NK-92 (cell line): Measurements from ENCODE around the gene EVA1A.

Experiments used
- DNase-seq: peaks from one replicate; lab custom pipeline; 2025; ENCODE audit not compliant: unreplicated experiment; lab: John Stamatoyannopoulos, UW

EVA1A gene

GRCh38 chr2:75521225-75521872, 39.4 kb downstream of the EVA1A start:
- no peak for DNase-seq

- no peak for DNase-seq
These were observed 40.9 kb downstream of the EVA1A start for GRCh38 chr2:75519843-75520242.

- no peak for DNase-seq
These were observed 41.9 kb downstream of the EVA1A start for GRCh38 chr2:75518638-75519465.

GRCh38 chr2:75517547-75518230, 43.0 kb downstream of the EVA1A start:
- DNase-seq, result no peak

- DNase-seq, result no peak
These were observed 44.1 kb downstream of the EVA1A start for GRCh38 chr2:75516378-75517360.

GRCh38 chr2:75515584-75516368, 45.0 kb downstream of the EVA1A start:
- no peak for DNase-seq

- DNase-seq, result no peak
These were observed 47.0 kb downstream of the EVA1A start for GRCh38 chr2:75513616-75514170.

GRCh38 chr2:75512455-75513212, 48.1 kb downstream of the EVA1A start:
- no peak for DNase-seq

GRCh38 chr2:75506101-75506697, 54.5 kb downstream of the EVA1A start:
- DNase-seq, result no peak

- no peak for DNase-seq
These were observed 55.7 kb downstream of the EVA1A start for GRCh38 chr2:75505012-75505411.

GRCh38 chr2:75503048-75503607, 57.6 kb downstream of the EVA1A start:
- no peak for DNase-seq

GRCh38 chr2:75500633-75501032, 60.1 kb downstream of the EVA1A start:
- no peak for DNase-seq

- DNase-seq, result no peak
These were observed 61.2 kb downstream of the EVA1A start for GRCh38 chr2:75499534-75499933.

GRCh38 chr2:75498907-75499306, 61.8 kb downstream of the EVA1A start:
- no peak for DNase-seq

- DNase-seq, result no peak
These were observed 63.5 kb downstream of the EVA1A start for GRCh38 chr2:75497256-75497655.

- no peak for DNase-seq
These were observed 64.9 kb downstream of the EVA1A start for GRCh38 chr2:75495862-75496261.

- DNase-seq, result no peak
These were observed 66.5 kb downstream of the EVA1A start for GRCh38 chr2:75494137-75494769.

GRCh38 chr2:75493230-75493629, 67.5 kb downstream of the EVA1A start:
- no peak for DNase-seq
